ENCODE measurements around the gene SEZ6. TPM values are rescaled to one million over a fixed set of nuclear protein-coding genes. Genes with fewer than 3 reads are reported as not detected.

Gene SEZ6
- total RNA-seq, 4 donors from 2014 or later: not detected

DNA sequence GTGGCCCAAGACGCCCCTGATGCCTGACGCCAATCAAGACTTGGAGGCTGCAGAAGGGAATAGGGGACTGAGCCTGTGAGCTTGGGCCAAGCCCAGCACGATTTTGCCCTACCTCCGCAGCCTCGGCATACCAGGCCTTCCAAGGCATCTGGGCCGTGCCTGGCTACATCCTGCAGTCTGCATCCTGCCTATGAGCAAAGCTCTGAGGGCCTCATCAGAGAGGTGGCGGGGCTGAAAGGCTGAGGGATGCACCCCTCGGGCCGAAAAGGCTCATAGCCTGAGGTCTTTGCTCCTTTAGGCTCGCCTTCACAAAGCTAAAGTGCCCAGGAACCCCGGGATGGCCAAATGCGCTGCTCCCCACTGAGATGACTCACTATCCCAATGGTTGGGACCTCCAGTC lies 2.5 kb downstream of the SEZ6 start:
- intact Hi-C loops (cut with DNase I): no loop called here
- Histone ChIP-seq H3K27ac (no peak overlapping the region), H3K4me1 (peaks cover 3 to 10% of the 10 kb centered on the region in 2 donors), H3K9me3 (no peaks in the 10 kb centered on the region), H3K36me3 (no peaks in the 10 kb centered on the region), H3K27me3 (peaks cover 10% of the 10 kb centered on the region), H3K4me3 (replicated peaks in 1 of 3) (no peak overlapping the region)
- 66 to 67% methylated on average over 5 to 10 of the region's 12 CpGs for WGBS, 2 donors
- no peak for DNase-seq
- TF ChIP-seq CTCF (IDR thresholded peaks at IDR 0.05) (no peak), POLR2A (IDR thresholded peaks at IDR 0.05) (no peak)

DNA sequence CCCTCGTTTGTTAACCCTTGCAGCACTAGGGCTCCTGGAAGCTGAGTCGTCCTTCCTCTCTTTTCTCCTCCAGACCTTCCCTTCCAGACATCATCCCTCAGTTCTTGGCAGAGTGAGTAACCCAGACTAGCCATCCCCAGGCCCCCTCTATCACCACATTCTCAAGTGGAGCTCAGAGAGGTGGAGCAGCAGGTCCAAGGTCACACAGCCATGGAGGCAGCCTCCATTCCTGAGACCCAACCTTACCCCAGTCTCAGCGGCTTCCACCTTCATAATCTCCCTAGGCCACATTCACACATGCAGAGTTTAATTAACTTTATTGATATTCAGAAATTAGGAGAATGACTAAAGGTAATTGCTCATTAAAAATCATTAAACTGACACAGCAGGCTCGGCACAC lies 3.0 kb downstream of the SEZ6 start:
- no peaks in the 10 kb centered on the region for H3K36me3 ChIP-seq
- DNase-seq: no peak
- no peak overlapping the region for H3K4me3 ChIP-seq (replicated peaks in 1 of 3)
- H3K9me3 ChIP-seq: no peaks in the 10 kb centered on the region
- H3K4me1 ChIP-seq: peaks cover 3 to 10% of the 10 kb centered on the region in 2 donors
- peaks cover 10% of the 10 kb centered on the region for H3K27me3 ChIP-seq
- H3K27ac ChIP-seq: no peak overlapping the region
- 45 to 52% methylated on average over 4 of the region's 4 CpGs for WGBS, 2 donors
- TF ChIP-seq CTCF (IDR thresholded peaks at IDR 0.05): no peak
- no peak for TF ChIP-seq POLR2A (IDR thresholded peaks at IDR 0.05)
- intact Hi-C loops (cut with DNase I): no loop called here

- 85 to 88% methylated on average over 5 of the region's 5 CpGs for WGBS, 2 donors
- Histone ChIP-seq H3K9me3 (no peaks in the 10 kb centered on the region), H3K27me3 (peaks cover 10% of the 10 kb centered on the region), H3K4me3 (replicated peaks in 1 of 3) (no peak overlapping the region), H3K36me3 (no peaks in the 10 kb centered on the region), H3K27ac (no peak overlapping the region), H3K4me1 (peaks cover under 1 to 7% of the 10 kb centered on the region in 2 donors)
- intact Hi-C loops (cut with DNase I): no loop called here
- DNase-seq: no peak
- TF ChIP-seq CTCF (IDR thresholded peaks at IDR 0.05): no peak
- no peak for TF ChIP-seq POLR2A (IDR thresholded peaks at IDR 0.05)
Measured at GRCh38 chr17:29000973-29001372, 4.9 kb downstream of the SEZ6 start.

- peaks cover under 1% of the 10 kb centered on the region for H3K27me3 ChIP-seq
- DNase-seq: no peak
- no peak overlapping the region for H3K27ac ChIP-seq
- H3K36me3 ChIP-seq: no peaks in the 10 kb centered on the region
- no peaks in the 10 kb centered on the region for H3K9me3 ChIP-seq
- intact Hi-C loops (cut with DNase I): no loop called here
- H3K4me1 ChIP-seq: no peaks in the 10 kb centered on the region
- WGBS, 2 donors: 32 to 41% methylated on average over 5 of the region's 5 CpGs
- no peak overlapping the region for H3K4me3 ChIP-seq (replicated peaks in 1 of 3)
- TF ChIP-seq POLR2A (IDR thresholded peaks at IDR 0.05) (no peak), CTCF (IDR thresholded peaks at IDR 0.05) (no peak)
Measured at GRCh38 chr17:28999206-28999605, 6.6 kb downstream of the SEZ6 start.

- H3K4me3 ChIP-seq (replicated peaks in 1 of 3): no peak overlapping the region
- TF ChIP-seq CTCF (IDR thresholded peaks at IDR 0.05) (no peak), POLR2A (IDR thresholded peaks at IDR 0.05) (no peak)
- no peak overlapping the region for H3K27ac ChIP-seq
- intact Hi-C loops (cut with DNase I): no loop called here
- no peaks in the 10 kb centered on the region for H3K4me1 ChIP-seq
- 88 to 100% methylated on average over 1 of the region's 1 CpG for WGBS, 2 donors
- no peaks in the 10 kb centered on the region for H3K36me3 ChIP-seq
- H3K27me3 ChIP-seq: no peaks in the 10 kb centered on the region
- H3K9me3 ChIP-seq: no peaks in the 10 kb centered on the region
- DNase-seq: no peak
Measured at GRCh38 chr17:28997806-28998205, 8.0 kb downstream of the SEZ6 start.
